Activated CD8-positive, alpha-beta memory T cell treated with anti-CD3 and anti-CD28 coated beads, Interleukin-2, amount 50 U/mL, for 24 hours (primary cell): ENCODE data around the gene ARHGEF17.

Source experiments
- DNase-seq: peaks from one replicate; pipeline ENCODE4 v3.0.0-alpha.2; 2020; ENCODE audit errors: extremely low read depth

The ARHGEF17 gene

DNA sequence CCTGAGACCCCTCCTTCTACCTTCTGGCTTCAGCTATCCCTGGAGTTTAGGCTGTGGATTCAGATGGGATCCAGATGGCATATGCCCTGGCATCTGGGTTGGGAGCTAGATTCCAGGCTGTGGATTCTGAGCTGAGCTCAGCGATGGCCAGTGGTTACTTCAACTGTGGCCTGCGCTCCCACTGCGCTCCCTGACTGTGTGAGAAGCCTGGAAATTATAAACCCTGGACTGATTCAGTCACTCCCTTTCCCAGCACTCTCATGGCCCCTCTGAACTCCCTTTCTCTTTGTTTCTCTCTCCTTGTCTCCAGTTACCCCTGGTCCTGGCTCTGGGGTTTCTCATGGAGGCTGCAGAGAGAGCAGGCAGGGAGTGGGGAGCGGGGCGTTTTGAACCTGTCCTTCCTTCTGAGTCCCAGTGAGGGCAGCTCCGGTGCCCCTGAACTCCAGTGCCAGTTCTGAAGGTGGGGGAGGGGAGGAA lies 4.8 kb downstream of the ARHGEF17 start:
- no peak for DNase-seq

DNA sequence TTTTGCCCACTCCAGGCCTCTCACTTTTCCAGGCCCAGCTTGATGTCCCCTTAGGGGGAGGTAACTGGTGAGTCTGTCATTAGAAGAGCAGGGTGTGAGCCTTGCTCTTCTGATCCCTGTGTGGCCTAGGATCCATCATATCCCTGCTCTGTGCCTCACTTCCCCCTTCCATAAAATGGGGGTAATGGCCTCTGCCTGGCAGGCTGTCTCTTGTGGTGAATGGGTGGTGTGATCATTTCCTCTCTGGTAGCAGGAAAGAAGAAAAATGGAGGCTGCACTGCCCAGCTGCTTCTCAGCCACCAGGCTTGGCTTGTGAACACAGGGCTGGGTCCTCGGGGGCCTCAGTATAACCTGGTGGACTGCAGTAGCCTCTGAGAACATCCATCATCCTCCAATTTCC lies 5.6 kb downstream of the ARHGEF17 start:
- no peak for DNase-seq

DNA sequence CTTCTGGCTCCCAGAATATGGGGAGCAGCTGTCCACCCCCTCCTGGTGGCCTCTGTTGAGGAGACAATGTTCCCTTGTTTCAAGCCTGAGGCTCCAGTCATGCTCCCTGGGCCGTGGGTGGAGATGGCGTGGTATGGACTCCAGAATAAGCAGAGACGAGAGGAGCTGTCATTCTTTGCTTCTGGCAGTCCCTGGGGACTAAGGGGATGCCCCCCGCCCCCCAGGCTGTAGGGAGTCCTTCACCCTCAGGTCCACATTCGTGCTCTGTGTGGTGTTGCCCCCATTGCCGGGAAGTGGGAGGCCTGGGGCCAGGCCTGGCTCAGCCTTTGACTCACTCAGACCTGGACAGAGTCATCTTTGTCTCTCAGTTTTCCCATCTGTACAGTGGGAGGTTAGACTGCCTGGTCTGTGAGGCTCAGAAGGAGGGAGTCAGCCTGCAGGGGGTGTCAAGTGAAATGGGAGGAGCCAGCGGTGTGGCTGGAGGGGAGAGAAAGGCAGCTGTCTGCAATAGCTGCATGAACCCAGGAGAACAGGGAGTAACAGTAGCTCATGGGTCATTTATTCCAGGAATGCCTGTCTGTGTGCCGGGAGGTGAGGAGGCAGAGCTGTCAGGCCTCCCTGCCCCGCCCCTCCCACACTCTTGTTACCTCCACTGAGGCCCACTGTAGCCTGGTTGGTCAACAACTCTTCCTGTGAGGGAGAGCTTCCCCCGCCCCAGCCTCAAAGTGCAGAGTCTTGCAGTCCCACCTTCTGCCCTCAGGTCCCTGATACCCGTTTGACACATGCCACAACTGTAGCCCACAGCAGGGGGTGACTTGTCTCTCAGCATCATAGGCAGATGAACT lies 6.3 kb downstream of the ARHGEF17 start:
- DNase-seq, result no peak

DNA sequence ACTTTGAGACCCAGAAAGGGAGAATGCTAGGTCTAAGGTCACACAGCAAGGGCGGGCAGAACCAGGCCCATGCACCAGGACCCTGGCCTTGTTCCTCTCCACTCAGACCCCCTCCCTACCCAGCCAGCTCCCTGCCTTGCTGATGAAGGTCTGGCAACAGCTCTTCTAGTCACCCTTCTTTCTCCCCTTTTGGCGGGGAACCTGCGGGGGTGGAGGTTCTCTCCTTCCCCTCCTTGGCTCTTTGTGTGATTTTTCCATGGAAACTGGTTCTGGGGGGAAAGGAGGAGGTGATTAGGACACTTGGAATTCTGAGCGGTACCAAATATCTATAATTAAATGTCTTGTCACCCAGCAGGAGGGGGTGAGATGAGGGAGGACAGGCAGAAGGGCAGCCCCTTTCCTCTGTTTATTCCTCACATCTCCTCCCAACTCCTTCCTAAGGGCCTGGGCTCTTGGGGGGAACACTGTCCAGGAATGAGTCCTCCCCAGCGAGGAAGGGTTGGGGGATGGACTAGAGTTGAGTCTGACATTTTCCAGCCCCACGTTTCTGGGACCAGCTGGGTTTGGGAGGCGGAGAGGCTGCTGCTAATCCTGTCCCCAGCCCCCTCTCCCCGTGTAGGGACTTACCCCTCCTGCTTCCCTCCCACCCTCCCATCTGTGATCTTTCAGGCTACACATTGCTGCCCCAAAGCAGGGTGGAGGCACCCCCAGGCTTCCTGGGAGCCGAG lies 7.4 kb downstream of the ARHGEF17 start:
- DNase-seq, result no peak

DNA sequence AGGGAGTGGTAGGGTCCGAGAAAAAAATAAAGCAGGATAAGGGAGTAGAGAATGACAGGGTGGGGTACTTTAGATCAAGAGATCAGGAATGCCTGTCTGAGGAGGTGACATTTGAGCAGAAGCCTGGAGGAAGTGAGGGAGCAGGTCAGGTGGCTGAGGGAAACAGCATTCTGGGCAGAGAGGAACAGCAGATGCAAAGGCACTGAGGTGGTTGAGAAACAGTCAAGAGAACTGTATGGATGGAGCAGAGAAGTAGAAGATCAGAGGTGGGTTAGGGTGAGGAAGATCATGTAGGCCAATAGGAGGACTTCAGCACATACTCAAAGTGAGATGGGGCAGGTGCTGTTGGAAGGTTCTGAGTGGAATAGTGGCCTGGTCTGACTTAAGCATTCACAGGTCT lies 8.3 kb downstream of the ARHGEF17 start:
- DNase-seq, result no peak

DNA sequence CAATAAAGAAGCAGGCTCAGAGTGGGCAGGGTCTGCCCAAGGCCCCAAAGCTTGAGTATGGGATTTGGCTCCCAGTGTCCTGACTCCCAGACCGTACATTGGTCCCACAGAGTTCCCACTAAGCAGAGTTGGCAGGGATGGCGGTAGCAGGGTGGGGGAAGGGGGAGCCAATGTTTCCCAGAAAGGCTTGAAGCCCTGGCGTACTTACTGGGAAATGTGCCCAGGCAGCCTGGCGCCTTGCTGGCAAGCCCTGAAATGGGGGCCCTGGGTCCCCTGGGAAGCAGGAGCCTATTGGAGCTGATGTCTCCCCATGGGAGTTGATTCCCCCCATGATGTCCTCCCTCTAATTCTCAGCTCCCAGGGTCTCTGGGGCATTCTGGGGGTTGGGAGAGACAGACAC lies 9.3 kb downstream of the ARHGEF17 start:
- DNase-seq, result no peak

DNA sequence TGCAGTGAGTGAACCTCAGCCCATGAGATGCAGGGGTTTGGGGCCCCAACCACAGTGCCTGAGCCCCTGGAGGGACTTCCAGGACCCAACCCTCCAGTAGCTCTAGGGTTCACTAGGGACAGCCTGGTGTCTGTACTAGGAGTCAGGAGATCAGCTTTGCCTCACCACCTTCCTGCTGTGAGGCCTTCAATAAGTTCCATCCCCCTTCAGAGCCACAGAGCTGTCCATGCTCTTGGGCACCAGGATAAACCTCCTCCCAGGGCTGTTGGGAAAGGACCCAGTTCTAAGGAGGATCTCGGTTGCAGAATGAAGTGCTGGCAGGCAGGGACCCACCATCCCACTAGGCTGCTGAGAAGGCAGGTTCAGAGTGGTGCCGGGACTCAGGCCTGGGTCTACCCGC lies 9.7 kb downstream of the ARHGEF17 start:
- no peak for DNase-seq

DNA sequence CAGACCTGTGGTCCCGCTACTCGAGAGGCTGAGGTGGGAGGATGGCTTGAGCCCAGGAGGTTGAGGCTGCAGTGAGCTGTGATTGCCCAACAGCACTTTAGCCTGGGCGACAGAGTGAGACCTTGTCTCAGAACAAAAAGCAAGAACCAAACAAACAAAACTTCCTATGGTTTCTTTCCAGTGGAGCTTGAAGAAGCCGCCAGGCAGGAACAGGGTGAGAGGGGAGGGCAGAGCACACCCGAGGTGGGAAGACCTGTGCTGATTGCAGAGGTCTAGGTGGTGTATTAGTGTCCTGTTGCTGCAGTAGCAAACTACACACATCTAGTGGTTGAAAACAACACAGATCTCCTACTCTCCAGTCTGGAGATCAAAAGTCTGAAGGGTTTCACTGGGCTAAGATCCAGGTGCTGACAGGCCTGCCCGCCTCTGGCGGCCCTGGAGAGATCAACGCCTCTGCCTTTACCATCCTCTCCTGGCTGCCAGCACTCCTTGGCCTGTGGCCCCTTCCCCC lies 10.5 kb downstream of the ARHGEF17 start:
- DNase-seq, result no peak

DNA sequence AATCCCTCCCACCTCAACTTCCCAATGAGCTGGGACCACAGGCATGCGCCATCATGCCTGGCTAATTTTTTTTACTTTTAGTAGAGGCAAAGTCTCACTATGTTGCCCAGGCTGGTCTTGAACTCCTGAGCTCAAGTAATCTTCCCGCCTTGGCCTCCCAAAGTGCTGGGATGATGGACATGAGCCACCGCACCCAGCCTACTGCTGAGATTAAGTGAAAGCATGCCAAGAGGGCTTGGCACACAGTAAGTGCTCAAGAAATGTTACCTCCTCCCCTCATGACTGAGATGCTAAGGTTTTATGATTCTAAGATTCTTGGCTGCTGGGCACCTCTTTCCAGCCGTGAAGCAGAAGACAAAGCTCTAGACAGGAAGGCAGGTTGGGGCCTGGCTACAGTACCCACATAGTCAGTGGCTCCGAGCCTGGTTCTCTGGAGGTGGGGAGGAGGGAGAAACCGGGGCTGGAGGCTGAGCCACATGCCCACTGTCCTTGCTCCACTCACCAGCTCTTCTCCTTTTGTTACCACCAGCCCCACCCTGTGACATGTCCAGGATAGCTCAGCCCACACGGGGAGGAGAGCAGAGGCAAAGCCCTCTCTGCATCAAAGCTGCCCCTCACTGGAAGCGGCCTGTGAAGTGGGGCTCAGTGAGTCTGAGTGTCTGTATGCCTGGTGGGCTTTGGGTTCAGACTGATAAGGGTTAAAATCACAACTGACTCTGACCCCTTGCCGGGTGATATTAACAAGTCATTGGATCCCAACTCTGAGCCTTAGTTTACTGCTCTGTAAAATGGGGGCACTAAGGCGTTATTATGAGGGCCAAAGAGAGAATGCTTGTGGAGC lies 12.9 kb downstream of the ARHGEF17 start:
- DNase-seq, result no peak

DNA sequence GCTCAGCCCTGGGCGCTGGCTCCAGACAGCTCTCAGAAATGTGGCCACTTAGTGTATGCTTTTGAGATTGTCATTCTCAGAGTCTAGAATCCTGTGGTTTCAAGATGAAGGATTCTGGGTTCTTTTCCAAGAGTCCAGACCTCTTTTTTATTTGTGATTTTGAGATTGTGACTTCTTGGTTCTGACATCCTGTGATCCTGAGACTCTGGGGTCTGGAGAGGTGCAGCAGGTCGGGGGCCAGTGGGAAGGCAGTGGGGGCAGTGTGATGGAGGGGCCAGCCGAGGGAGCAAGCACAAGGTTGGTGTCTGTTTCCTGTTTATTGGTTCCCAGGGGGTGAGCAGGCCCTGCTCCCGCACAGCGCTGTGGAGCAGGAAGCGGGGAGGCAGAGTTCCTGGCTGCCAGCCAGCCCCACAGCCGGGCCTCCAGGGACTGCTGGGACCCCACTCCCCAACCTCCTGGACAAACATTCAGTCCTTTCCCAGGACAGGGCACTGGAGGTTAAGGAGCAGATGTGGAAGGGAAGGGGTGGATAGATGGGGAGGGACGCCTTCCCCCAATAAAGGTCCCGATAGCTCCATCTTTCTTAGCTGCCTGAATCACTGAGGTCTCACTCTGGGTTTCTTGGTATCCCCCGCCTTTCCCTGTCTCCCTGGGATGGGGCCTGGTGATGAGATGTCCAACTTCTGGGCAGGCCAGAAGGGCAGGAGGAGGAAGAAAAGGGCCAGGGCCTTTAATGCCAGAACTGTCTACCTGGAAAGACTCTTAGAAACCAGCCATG lies 13.7 kb downstream of the ARHGEF17 start:
- DNase-seq, result no peak

DNA sequence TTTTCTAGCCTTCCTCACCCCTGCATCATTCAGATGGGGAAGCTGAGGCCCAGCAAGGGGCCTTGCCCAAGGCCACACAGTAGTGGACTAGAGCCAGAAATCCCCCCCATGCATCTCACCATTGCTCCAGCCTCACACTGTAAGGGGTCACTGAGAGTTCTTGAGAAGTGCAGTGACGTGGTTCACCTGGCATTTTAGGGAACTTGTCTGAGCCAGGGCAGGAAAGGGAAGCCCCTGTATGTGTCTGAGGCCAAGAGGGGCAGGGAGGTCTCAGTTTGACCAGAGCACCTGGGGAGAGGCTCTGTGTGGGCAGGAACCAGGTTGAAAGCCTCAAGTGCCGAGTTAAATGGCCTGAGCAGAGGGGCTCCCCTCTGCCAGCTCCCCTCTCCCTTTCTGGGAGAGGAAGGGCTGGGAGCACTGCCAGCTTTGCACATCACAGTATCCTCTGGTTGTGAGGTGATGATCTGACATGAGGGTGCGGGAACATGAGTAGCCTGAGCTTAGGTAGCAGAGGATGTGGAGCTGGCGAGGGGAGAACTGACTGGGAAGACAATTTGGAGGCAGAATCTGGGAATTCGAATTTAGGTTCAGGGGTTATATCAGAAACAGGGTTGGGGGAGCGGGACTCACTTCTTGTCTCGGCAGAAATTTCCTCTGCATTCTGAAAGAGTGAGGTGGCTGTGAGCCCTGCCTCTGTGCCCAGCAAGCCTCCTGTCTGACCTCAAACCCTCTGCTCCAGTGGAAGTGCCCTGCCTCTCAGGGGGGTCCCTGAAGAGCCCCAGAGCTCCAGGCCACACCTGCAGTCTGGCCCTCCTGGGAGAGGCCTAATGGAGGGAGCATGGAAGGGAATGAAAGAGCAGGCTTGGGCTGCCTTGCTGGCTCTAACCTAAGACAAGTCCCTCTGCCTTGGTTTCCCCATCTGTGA lies 14.6 kb downstream of the ARHGEF17 start:
- no peak for DNase-seq

DNA sequence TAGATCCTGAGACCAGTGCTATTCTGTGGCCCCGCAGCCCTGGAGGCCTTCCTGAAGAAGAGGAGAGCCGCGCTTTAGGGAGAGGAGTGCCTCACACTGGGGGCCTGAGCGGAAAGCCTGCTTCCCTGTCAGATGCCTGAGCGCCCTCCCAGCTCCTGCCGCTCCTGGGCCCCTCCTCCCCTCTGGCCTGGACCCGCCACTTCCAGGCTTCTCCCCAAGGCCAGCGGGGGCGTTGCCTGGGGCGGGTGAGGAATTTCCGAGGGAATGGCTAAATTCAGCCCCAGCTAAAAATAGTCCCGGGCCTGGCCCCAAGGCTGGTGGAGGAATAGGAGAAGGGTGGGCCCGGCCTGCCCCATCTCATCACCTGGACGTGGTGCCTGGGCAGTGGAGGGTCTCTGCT lies 15.4 kb downstream of the ARHGEF17 start:
- DNase-seq, result no peak

DNA sequence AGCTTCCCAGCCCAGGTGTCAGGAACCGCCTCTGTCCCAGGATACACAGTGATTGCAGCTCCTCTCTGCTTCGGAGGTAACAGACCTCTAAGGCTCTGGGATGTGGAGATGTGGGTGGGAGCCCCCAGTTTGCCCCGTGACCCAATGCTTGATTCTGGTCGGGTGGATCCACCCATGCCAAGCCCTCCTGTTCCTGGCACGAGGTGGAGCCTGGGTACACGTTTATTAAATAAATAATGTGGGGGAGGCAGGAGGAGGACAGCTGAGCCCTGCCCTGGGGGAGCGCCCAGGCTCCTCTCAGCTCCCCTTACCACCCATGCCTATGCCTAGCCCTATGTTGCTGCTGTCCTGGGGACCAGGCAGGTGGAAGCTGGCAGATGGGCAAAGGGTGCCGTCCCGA lies 16.0 kb downstream of the ARHGEF17 start:
- no peak for DNase-seq

DNA sequence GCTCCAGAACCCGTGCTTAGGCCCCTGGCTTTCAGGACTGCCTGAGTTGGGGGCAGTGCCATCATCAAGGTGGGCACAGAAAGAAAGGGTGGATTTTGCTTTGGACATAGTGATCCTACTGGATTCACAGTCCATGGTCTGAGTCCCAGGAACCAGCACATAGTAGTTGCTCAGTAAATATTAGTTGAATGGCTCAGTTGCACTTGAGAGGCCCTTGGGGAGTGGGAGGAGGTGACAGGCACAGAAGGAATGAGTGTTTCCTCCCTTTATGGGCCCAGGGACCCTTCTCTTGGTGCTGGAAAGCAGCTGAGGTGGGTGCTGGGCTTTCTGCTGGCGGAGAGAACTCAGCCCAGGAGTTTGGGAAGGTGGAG lies 16.6 kb downstream of the ARHGEF17 start:
- DNase-seq, result no peak

DNA sequence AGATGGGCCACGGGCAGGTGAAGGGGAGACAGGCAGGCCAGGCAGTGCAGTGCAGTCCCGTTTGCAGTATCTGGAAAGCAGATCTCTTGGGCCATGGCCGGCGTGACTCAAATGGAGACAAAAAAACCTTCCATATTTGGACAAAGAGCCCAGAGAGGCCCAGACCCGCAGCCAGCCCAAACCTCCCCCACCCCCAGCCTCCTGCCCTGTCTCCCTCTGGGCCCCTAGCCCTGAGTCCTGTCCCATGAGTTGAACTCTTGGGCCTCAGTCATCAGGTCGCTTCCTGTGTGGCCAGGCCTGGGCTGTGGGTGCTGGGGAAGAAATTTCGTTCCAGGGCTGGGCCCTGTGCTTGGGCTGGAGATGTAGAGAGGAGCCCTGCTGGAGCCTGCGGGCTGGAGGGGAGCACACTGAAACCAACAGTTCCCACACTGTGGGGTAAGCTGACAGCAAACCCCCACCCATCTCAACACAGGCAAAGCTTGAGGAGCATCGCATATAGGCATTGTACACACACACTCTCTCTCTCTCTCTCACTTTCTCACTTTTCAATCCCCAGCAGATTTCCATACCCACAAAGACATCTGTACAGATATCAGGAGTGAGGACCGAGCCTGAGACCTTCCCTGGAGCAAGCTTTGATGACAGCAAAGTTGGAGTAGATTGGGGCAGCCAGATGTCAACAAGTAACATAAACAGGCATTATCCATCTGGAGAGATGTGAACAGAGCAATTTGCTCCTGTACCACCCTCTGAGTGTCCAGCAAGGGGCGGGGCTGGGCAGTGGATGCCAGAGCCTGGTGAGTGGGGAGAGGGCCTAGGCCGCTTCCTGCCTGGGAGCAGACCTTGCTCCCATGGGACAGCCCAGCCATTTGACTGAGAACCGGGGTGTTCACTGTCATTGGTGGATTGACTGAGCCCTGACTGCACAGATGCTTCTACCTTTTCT lies 17.2 kb downstream of the ARHGEF17 start:
- DNase-seq, result no peak

DNA sequence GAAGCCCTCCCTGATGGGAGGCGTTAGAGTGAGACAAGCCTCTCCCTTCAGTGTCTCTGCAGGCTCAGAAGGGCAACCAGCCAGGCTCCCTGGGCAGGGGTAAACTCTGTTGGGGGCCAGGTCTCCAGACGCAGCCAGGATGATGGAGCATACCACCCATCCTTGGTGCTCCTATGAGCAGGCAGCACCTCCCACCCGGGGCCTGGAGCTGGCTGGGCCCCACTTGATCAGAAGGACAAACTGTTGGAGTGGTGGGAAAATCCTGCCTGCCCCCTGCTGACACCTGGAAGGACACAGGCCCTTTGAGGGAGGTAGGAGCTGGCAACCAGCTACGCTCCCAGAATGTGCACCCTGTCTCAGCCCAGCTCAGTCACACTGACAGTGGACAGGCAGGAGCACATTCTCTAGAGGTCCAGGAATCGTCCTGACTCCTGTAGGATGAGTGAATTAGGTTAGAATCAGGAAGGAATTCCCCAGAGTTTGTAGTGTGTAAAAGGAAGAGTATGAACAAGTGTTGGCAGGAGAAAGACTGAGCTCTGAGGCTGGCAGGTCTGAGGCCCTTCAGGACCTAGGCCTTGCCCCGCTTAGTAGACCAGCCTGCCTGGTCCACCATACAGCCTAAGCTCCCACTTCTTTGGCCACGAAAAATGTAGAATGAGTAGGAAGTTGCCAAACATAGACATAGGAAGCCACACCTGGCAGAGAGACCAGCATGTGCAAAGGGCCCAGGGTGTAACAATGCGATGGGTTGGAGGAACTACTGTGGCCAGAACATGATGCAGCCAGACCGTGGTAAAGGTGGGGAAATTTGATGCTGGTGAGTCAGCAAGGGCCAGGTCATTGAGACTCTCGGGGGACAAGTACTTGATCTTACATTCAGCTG lies 19.1 kb downstream of the ARHGEF17 start:
- no peak for DNase-seq

DNA sequence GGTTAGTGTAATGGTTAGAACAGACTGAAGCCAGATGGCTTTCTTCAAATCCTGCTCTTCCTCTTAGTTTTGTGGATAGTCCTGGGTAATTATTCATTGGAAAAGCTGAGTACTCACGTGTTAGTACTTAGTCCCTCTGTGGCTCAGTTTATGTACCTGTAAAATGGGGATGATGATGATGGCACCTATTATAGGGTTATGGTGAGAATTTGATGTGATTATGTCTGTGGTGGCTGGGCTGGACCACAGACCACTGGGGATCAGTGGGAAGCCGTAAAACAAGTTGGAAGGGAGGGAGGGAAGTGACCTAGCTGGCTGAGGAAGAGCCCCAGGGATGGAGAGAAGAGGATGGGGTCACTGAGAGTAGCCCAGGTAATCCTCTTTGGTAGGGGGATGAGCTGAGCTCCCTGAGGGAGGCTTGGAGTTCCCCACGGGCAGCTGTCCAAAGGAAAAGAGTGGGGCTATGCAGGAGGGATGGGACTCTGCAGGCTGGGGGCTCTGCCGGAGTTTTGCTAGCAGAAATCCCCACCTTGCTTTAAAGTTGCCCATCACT lies 19.8 kb downstream of the ARHGEF17 start:
- no peak for DNase-seq
